ENCODE data around the gene ZNF230. TPM values are rescaled to one million over a fixed set of nuclear protein-coding genes. Genes with fewer than 3 reads are reported as not detected.

ZNF230 gene
- total and polyA plus RNA-seq, 2 of the 8 experiments (the other 6 are each of a cell fraction or from before 2014, with no cell fraction given), result 1.5 to 3.6 TPM

GRCh38 chr19:43966079-43966694 lies 36.6 kb upstream of the ZNF230 start:
- H3K9ac ChIP-seq (replicated peaks in 1 of 4; ENCODE audit: extremely low read depth in 1 of 4, low read depth in 3 of 4, low read length in 3 of 4), result no peak overlapping the region
- H4K8ac ChIP-seq (ENCODE audit: extremely low read depth, insufficient read depth, low read length), result no peak overlapping the region
- H3K4me3 ChIP-seq (ENCODE audit: extremely low read depth in 1 of 4, insufficient read depth in 2 of 4, low read depth in 3 of 4, low read length in 4 of 4), result peak overlapping the region in 1 of 4 experiments; percentile 24; a peak in 2 of 8 replicates
- H3K27ac ChIP-seq (ENCODE audit: low read depth, low read length), result no peak overlapping the region
- no peak overlapping the region for H2BK15ac ChIP-seq (ENCODE audit: low read length)
- H2BK12ac ChIP-seq (ENCODE audit: low read depth, low read length), result no peak overlapping the region
- 89% methylated on average over 3 of the region's 3 CpGs; no CpG with 5 or more reads in 1 of the 2 experiments for WGBS, 2 experiments (ENCODE audit: extremely low coverage in 1 of 2, insufficient coverage in 1 of 2, insufficient read length in 1 of 2, insufficient replicate concordance in 2 of 2, low coverage in 1 of 2, low lambda C conversion rate in 2 of 2, missing lambda C conversion rate in 1 of 2)
- TF ChIP-seq JUND (IDR thresholded peaks at IDR 0.05; ENCODE audit: low read length) (no peak), ZNF274 (IDR thresholded peaks at IDR 0.05; ENCODE audit: borderline replicate concordance, extremely low read depth, low read length) (peak; percentile 35; the same call in 1 of the 2 replicates), GTF2F1 (IDR thresholded peaks at IDR 0.05; ENCODE audit: borderline replicate concordance, low read depth, low read length) (0 out of 2 replicates have a peak, but pooled peaks have one; percentile 13)
- CTCF ChIA-PET (ENCODE audit: partially characterized antibody), result no interaction called here
- H3K79me2 ChIP-seq (ENCODE audit: control insufficient read depth in 1 of 2, insufficient read depth in 2 of 2, low read length in 2 of 2), result no peaks in the 10 kb centered on the region
- no peak overlapping the region for H4K91ac ChIP-seq (replicated peaks; ENCODE audit: insufficient read length, low read length)
- H3K27me3 ChIP-seq (replicated peaks in 1 of 4; ENCODE audit: control insufficient read depth in 3 of 4, extremely low read depth in 1 of 4, insufficient read depth in 3 of 4, low read length in 3 of 4), result no peaks in the 10 kb centered on the region
- H3K56ac ChIP-seq (replicated peaks; ENCODE audit: insufficient read length, low read depth, low read length), result no peak overlapping the region
- no peak overlapping the region for H2AFZ ChIP-seq (ENCODE audit: low read length)
- no peak overlapping the region for H2BK20ac ChIP-seq (ENCODE audit: low read length)
- no peaks in the 10 kb centered on the region for H4K20me1 ChIP-seq (replicated peaks in 1 of 2; ENCODE audit: control insufficient read depth in 1 of 2, insufficient read depth in 2 of 2, low read length in 2 of 2)
- no peak overlapping the region for H3K18ac ChIP-seq (ENCODE audit: extremely low read depth, low read length)
- H2BK5ac ChIP-seq (ENCODE audit: low read depth, low read length), result no peak overlapping the region
- no peak overlapping the region for H3K4ac ChIP-seq (replicated peaks; ENCODE audit: insufficient read length, low read depth, low read length)
- H4K5ac ChIP-seq (ENCODE audit: insufficient read length, low read depth, low read length), result no peak overlapping the region
- H3K4me1 ChIP-seq (replicated peaks in 1 of 4; ENCODE audit: control insufficient read depth in 3 of 4, insufficient read depth in 4 of 4, low read length in 3 of 4), result no peaks in the 10 kb centered on the region
- H3K23me2 ChIP-seq (ENCODE audit: low read depth, low read length), result no peaks in the 10 kb centered on the region
- no peak overlapping the region for H2AK5ac ChIP-seq (ENCODE audit: low read depth, low read length)
- POLR2A ChIA-PET (ENCODE audit: partially characterized antibody), result no interaction called here
- H3K79me1 ChIP-seq (ENCODE audit: low read depth, low read length), result no peaks in the 10 kb centered on the region
- H3K14ac ChIP-seq (ENCODE audit: insufficient read length), result no peak overlapping the region
- DNase-seq (ENCODE audit: low read depth in 1 of 2, low spot score in 2 of 2), result no peak
- H3K9me3 ChIP-seq (ENCODE audit: insufficient read depth in 2 of 2, low read depth in 1 of 2, low read length in 1 of 2), result peaks cover 81 to 86% of the 10 kb centered on the region in 2 experiments
- FAIRE-seq, result no peak
- H3K36me3 ChIP-seq (ENCODE audit: control insufficient read depth in 2 of 4, insufficient read depth in 4 of 4, low read length in 3 of 4), result peaks cover 16 to 79% (median 50%) of the 10 kb centered on the region in 4 experiments
- no peak overlapping the region for H2BK120ac ChIP-seq (replicated peaks; ENCODE audit: low read depth, low read length)
- H3K23ac ChIP-seq (ENCODE audit: insufficient read length), result no peak overlapping the region
- no peak overlapping the region for H3K4me2 ChIP-seq (ENCODE audit: insufficient read depth in 1 of 2, low read depth in 2 of 2, low read length in 2 of 2)

All from H1 (cell line).